ENCODE results near the gene ADAMTSL5. TPM values are rescaled to one million over a fixed set of nuclear protein-coding genes. Genes with fewer than 3 reads are reported as not detected.

Gene ADAMTSL5
- total RNA-seq, 4 donors from 2014 or later: 2.6 to 3.7 (median 2.7) TPM; not detected in 1

- intact Hi-C loops (cut with DNase I; ENCODE audit: low total_unique reads): no loop called here
- 52 to 100% methylated on average over 1 to 10 of the region's 10 CpGs for WGBS, 2 donors (ENCODE audit: low coverage in 1 of 2)
- H3K9me3 ChIP-seq: no peaks in the 10 kb centered on the region
- TF ChIP-seq EP300 (IDR thresholded peaks at IDR 0.05; ENCODE audit: low read depth) (no peak), POLR2A (IDR thresholded peaks at IDR 0.05) (no peak), CTCF (IDR thresholded peaks at IDR 0.05) (no peak), POLR2AphosphoS5 (IDR thresholded peaks at IDR 0.05) (no peak)
- no peaks in the 10 kb centered on the region for H3K36me3 ChIP-seq
- peaks cover 34% of the 10 kb centered on the region for H3K27me3 ChIP-seq
- H3K27ac ChIP-seq: no peak overlapping the region
- no peak overlapping the region for H3K4me3 ChIP-seq
- in situ Hi-C loops (cut with MboI; ENCODE audit: low pct_ligation_motif_present in 1 of 4, low pct_unique_long_range_greater_than_20kb in 1 of 4, low sequenced_read_pairs in 3 of 4): no loop called here
- H3K4me1 ChIP-seq: peaks cover 10 to 17% (median 15%) of the 10 kb centered on the region in 4 donors
- no peak for DNase-seq
Observed at GRCh38 chr19:1492474-1493006, 20.3 kb downstream of the ADAMTSL5 start.

GRCh38 chr19:1491849-1492170, 21.0 kb downstream of the ADAMTSL5 start:
- H3K27ac ChIP-seq: no peak overlapping the region

DNA sequence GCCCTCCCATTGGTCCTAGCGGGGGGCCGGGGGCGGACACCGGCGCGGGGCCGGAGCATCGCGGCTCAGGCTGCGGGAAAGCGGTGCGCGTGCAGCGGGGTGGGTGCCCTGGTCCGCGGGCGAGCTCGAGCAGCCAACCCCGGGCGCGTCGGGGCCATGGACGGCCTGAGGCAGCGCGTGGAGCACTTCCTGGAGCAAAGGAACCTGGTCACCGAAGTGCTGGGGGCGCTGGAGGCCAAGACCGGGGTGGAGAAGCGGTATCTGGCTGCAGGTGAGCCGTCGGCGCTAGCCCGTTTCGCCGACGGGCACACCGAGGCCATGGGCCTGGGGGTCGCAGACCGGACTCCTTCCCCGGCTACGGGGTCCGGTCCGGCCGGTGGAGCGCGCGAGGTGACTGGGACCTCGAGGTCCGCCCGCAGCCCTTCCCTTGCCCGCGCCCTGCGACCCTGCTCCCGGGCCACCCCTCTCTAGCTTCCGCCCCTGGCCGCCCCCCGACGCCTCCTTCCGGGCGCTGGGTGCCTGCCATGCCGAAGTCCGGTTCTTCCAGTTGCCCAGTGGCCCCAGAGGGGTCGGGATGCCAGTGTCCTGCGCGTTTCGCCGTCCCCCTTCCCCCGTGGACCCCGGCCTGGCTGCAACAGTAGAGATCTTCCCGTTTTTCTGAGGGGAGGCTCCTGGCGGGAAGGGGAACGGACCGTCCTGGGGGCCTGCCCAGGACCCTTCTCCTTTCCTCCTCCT, 21.5 kb downstream of the ADAMTSL5 start, which contains the start of gene REEP6:
REEP6 (plus strand) TSS at position 68 of the 735 bp plus-strand sequence; CDS start at position 157, 89 bp downstream.
- 7% methylated on average over 29 of the region's 73 CpGs; no CpG with 5 or more reads in 1 of the 2 donors for WGBS, 2 donors (ENCODE audit: low coverage in 1 of 2)
- TF ChIP-seq POLR2A (IDR thresholded peaks at IDR 0.05) (peak; percentile 15), CTCF (IDR thresholded peaks at IDR 0.05) (no peak), EP300 (IDR thresholded peaks at IDR 0.05; ENCODE audit: low read depth) (no peak), POLR2AphosphoS5 (IDR thresholded peaks at IDR 0.05) (no peak)
- H3K4me1 ChIP-seq: peaks cover 10 to 17% (median 15%) of the 10 kb centered on the region in 4 donors
- intact Hi-C loops (cut with DNase I; ENCODE audit: low total_unique reads): no loop called here
- H3K9me3 ChIP-seq: no peaks in the 10 kb centered on the region
- H3K27me3 ChIP-seq: peaks cover 22% of the 10 kb centered on the region
- H3K36me3 ChIP-seq: no peaks in the 10 kb centered on the region
- H3K4me3 ChIP-seq: peak within 1 kb of the TSS; percentile 29 to 59 (median 48)
- in situ Hi-C loops (cut with MboI; ENCODE audit: low pct_ligation_motif_present in 1 of 4, low pct_unique_long_range_greater_than_20kb in 1 of 4, low sequenced_read_pairs in 3 of 4): no loop called here
- no peak for DNase-seq
- peak within 1 kb of the TSS; percentile 74 to 89 (median 85) for H3K27ac ChIP-seq

More at GRCh38 chr19:1491849-1492170, 21.0 kb downstream of the ADAMTSL5 start:
- H3K36me3 ChIP-seq: no peaks in the 10 kb centered on the region
- H3K9me3 ChIP-seq: no peaks in the 10 kb centered on the region
- peak overlapping the region in 2 of 4 donors; percentile 40 to 52 for H3K4me3 ChIP-seq
- peaks cover 10 to 17% (median 15%) of the 10 kb centered on the region in 4 donors for H3K4me1 ChIP-seq
- WGBS, 2 donors (ENCODE audit: low coverage in 1 of 2): 37 to 54% methylated on average over 9 to 12 of the region's 12 CpGs
- in situ Hi-C loops (cut with MboI; ENCODE audit: low pct_ligation_motif_present in 1 of 4, low pct_unique_long_range_greater_than_20kb in 1 of 4, low sequenced_read_pairs in 3 of 4): no loop called here
- intact Hi-C loops (cut with DNase I; ENCODE audit: low total_unique reads): no loop called here
- H3K27me3 ChIP-seq: peaks cover 27% of the 10 kb centered on the region
- TF ChIP-seq POLR2AphosphoS5 (IDR thresholded peaks at IDR 0.05) (no peak), CTCF (IDR thresholded peaks at IDR 0.05) (no peak), EP300 (IDR thresholded peaks at IDR 0.05; ENCODE audit: low read depth) (no peak), POLR2A (IDR thresholded peaks at IDR 0.05) (no peak)
- DNase-seq: no peak

- H3K27ac ChIP-seq: peak within 1 kb of the TSS; percentile 74 to 89 (median 85)
- H3K4me3 ChIP-seq: peak within 1 kb of the TSS; percentile 29 to 59 (median 48)
- TF ChIP-seq POLR2A (IDR thresholded peaks at IDR 0.05) (no peak), POLR2AphosphoS5 (IDR thresholded peaks at IDR 0.05) (peak in 1 of 3 donors; percentile 11)
- in situ Hi-C loops (cut with MboI; ENCODE audit: low pct_ligation_motif_present in 1 of 4, low pct_unique_long_range_greater_than_20kb in 1 of 4, low sequenced_read_pairs in 3 of 4) (no loop called here), intact Hi-C loops (cut with DNase I; ENCODE audit: low total_unique reads) (no loop called here)
- no peaks in the 10 kb centered on the region for H3K9me3 ChIP-seq
- peaks cover 10 to 17% (median 15%) of the 10 kb centered on the region in 4 donors for H3K4me1 ChIP-seq
- peaks cover 18% of the 10 kb centered on the region for H3K27me3 ChIP-seq
- peak; percentile 100 for DNase-seq
- WGBS, 2 donors (ENCODE audit: low coverage in 1 of 2): 0% methylated on average over 73 of the region's 74 CpGs; no CpG with 5 or more reads in 1 of the 2 donors
- no peaks in the 10 kb centered on the region for H3K36me3 ChIP-seq
Observed at GRCh38 chr19:1490311-1491113, 22.3 kb downstream of the ADAMTSL5 start, which contains the start of gene PCSK4. Gene PCSK4, minus strand, starts transcription at chr19:1490350. Its CDS starts 4 bp downstream, at chr19:1490346.

All from transverse colon (tissue), 4 donors.